Renal pelvis (tissue), 4 donors: ENCODE data around the gene MTURN. TPM values are rescaled to one million over a fixed set of nuclear protein-coding genes. Genes with fewer than 3 reads are reported as not detected.

ENCODE experiments used
- DNase-seq: peaks from one replicate; pipeline ENCODE4 v3.0.0-alpha.2; 2013
- polyA plus RNA-seq, 3 donors: library from polyadenylated mRNA; unstranded; fragments of 120-200 nt; gene quantifications; one replicate each; pipeline ENCODE4 v1.2.1, GENCODE V29; 2013; ENCODE audit not compliant: insufficient read length in 3 of 3

Gene MTURN
- polyA plus RNA-seq, 3 donors = 72.0 to 95.3 (median 81.0) TPM

- DNase-seq = no peak
Measured at GRCh38 chr7:30119890-30120577, 14.8 kb upstream of the MTURN start.

- no peak for DNase-seq
Measured at GRCh38 chr7:30133736-30134610, 813 bp upstream of the MTURN start.

GRCh38 chr7:30135301-30136116, 723 bp downstream of the MTURN start:
- peak; percentile 67 for DNase-seq

- DNase-seq = no peak
Measured at GRCh38 chr7:30136117-30136731, 1.4 kb downstream of the MTURN start.

- DNase-seq = no peak
Measured at GRCh38 chr7:30136743-30137485, 2.1 kb downstream of the MTURN start.

- DNase-seq = no peak
Measured at GRCh38 chr7:30139836-30140384, 5.1 kb downstream of the MTURN start.

GRCh38 chr7:30140456-30140855, 5.7 kb downstream of the MTURN start:
- no peak for DNase-seq

- DNase-seq = no peak
Measured at GRCh38 chr7:30142710-30143109, 7.9 kb downstream of the MTURN start.

- no peak for DNase-seq
Measured at GRCh38 chr7:30143748-30144251, 9.0 kb downstream of the MTURN start.

GRCh38 chr7:30144657-30145306, 10.0 kb downstream of the MTURN start:
- DNase-seq = no peak

- DNase-seq = no peak
Measured at GRCh38 chr7:30145426-30145970, 10.7 kb downstream of the MTURN start.

- no peak for DNase-seq
Measured at GRCh38 chr7:30146127-30146612, 11.4 kb downstream of the MTURN start.

GRCh38 chr7:30147223-30147622, 12.4 kb downstream of the MTURN start:
- no peak for DNase-seq

GRCh38 chr7:30147785-30148184, 13.0 kb downstream of the MTURN start:
- DNase-seq = no peak

- DNase-seq = no peak
Measured at GRCh38 chr7:30148426-30148825, 13.6 kb downstream of the MTURN start.

- DNase-seq = no peak
Measured at GRCh38 chr7:30148951-30149459, 14.2 kb downstream of the MTURN start.

- no peak for DNase-seq
Measured at GRCh38 chr7:30149640-30150272, 15.0 kb downstream of the MTURN start.

GRCh38 chr7:30150711-30151110, 15.9 kb downstream of the MTURN start:
- no peak for DNase-seq

- DNase-seq = no peak
Measured at GRCh38 chr7:30154111-30154587, 19.4 kb downstream of the MTURN start.
